Adrenal gland (tissue), 5 donors: ENCODE data around the gene CCNI2.

Source experiments
- POLR2A ChIP-seq, 2 donors: fragments of 450-650 bp; IDR thresholded peaks; one replicate each; pipeline ENCODE4 v1.6.1; 2017; ENCODE audit warnings: antibody characterized with exemption in 2 of 2, mild to moderate bottlenecking in 2 of 2, moderate library complexity in 1 of 2
- TF ChIP-seq, protein P1 (sequence below), 6 experiments: fragments of 450-650 bp in 4 of 6; fragments of 200-600 bp in 2 of 6; sonication (generic) in 1 of 6; IDR thresholded peaks; 1 replicate in 5 of 6; 2 replicates in 1 of 6; pipeline versions ENCODE4 v1.5.1 to v1.8.0; 2016 to 2021; ENCODE audit warnings: antibody characterized with exemption in 6 of 6, mild to moderate bottlenecking in 2 of 6, moderate library complexity in 1 of 6
- donor health status: DM: no; HTN: no; CAD: no.

DNA sequence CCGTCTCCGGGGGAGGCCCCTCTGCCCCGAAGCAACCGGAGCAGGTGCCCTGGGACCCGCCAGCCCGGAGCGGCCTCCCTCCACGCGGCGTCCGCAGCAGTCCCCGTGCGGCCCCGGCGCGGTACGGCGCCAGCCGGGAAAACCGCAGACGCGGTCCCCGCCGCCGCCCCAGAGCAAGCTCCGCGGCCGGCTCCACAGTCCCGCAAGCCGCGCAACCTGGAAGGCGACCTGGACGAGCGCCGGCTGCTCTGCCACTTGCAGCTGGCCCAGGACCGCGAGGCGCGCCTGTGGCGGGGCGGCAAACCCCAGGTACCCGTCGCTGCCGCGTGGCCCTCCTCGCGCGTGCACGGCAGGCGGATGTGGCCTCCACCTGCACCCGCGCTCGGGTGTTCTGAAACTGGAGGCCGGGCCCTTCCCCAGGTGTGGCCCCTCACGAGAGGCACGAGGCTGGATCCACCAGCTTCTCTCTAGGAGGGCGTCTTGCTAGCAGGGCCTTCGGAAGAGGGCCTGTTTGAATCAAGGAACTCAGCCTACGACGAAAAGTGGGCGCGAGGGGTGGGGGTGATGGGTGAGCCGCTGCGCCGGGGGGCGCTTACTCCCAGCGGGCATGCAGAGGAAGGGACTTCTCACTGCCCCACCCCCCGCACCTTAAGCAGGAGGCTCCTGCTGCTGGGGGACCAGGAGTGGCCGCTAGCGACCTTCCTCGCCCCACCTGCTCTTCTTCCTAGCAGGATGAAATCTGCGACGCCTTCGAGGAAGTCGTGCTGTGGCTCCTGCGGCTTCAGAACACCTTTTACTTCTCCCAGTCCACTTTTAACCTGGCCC, 602 bp downstream of the CCNI2 start:
- TF ChIP-seq, protein P1, sequence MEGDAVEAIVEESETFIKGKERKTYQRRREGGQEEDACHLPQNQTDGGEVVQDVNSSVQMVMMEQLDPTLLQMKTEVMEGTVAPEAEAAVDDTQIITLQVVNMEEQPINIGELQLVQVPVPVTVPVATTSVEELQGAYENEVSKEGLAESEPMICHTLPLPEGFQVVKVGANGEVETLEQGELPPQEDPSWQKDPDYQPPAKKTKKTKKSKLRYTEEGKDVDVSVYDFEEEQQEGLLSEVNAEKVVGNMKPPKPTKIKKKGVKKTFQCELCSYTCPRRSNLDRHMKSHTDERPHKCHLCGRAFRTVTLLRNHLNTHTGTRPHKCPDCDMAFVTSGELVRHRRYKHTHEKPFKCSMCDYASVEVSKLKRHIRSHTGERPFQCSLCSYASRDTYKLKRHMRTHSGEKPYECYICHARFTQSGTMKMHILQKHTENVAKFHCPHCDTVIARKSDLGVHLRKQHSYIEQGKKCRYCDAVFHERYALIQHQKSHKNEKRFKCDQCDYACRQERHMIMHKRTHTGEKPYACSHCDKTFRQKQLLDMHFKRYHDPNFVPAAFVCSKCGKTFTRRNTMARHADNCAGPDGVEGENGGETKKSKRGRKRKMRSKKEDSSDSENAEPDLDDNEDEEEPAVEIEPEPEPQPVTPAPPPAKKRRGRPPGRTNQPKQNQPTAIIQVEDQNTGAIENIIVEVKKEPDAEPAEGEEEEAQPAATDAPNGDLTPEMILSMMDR (IDR thresholded peaks at IDR 0.05), result no peak
- no peak for TF ChIP-seq POLR2A (IDR thresholded peaks at IDR 0.05)
